ENCODE results near the gene CSPG4.

Gene CSPG4

GRCh38 chr15:75729326-75730069, 16.9 kb upstream of the CSPG4 start:
- no peak for DNase-seq (ENCODE audit: low read depth in 1 of 2, low spot score in 1 of 2)
- H3K27me3 ChIP-seq (ENCODE audit: insufficient read depth, poor library complexity, severe bottlenecking), result no peaks in the 10 kb centered on the region
- no peak overlapping the region for H3K27ac ChIP-seq (replicated peaks)
- TF ChIP-seq SPI1 (IDR thresholded peaks at IDR 0.05; ENCODE audit: borderline replicate concordance, low read depth), result no peak
- no peak for TF ChIP-seq REST (IDR thresholded peaks at IDR 0.05; ENCODE audit: insufficient replicate concordance, low read depth)
- no peak for TF ChIP-seq POLR2AphosphoS5 (IDR thresholded peaks at IDR 0.05; ENCODE audit: low read depth)
- TF ChIP-seq GABPA (IDR thresholded peaks at IDR 0.05; ENCODE audit: low read depth), result no peak
- TF ChIP-seq CTCF (IDR thresholded peaks at IDR 0.05; ENCODE audit: insufficient read depth, low read length), result no peak
- no peak overlapping the region for H3K4me3 ChIP-seq (replicated peaks; ENCODE audit: insufficient read depth, low read length)

GRCh38 chr15:75727851-75728715, 15.4 kb upstream of the CSPG4 start:
- TF ChIP-seq CTCF (IDR thresholded peaks at IDR 0.05; ENCODE audit: insufficient read depth, low read length), result peak; percentile 68
- TF ChIP-seq SPI1 (IDR thresholded peaks at IDR 0.05; ENCODE audit: borderline replicate concordance, low read depth), result no peak
- TF ChIP-seq REST (IDR thresholded peaks at IDR 0.05; ENCODE audit: insufficient replicate concordance, low read depth), result no peak
- TF ChIP-seq GABPA (IDR thresholded peaks at IDR 0.05; ENCODE audit: low read depth), result no peak
- TF ChIP-seq POLR2AphosphoS5 (IDR thresholded peaks at IDR 0.05; ENCODE audit: low read depth), result no peak
- no peak overlapping the region for H3K4me3 ChIP-seq (replicated peaks; ENCODE audit: insufficient read depth, low read length)
- DNase-seq (ENCODE audit: low read depth in 1 of 2, low spot score in 1 of 2), result peak in 1 of 2 experiments; percentile 65
- no peaks in the 10 kb centered on the region for H3K27me3 ChIP-seq (ENCODE audit: insufficient read depth, poor library complexity, severe bottlenecking)
- no peak overlapping the region for H3K27ac ChIP-seq (replicated peaks)

GRCh38 chr15:75727031-75727531, 14.4 kb upstream of the CSPG4 start:
- TF ChIP-seq POLR2AphosphoS5 (IDR thresholded peaks at IDR 0.05; ENCODE audit: low read depth) (no peak), CTCF (IDR thresholded peaks at IDR 0.05; ENCODE audit: insufficient read depth, low read length) (no peak), GABPA (IDR thresholded peaks at IDR 0.05; ENCODE audit: low read depth) (no peak), REST (IDR thresholded peaks at IDR 0.05; ENCODE audit: insufficient replicate concordance, low read depth) (no peak), SPI1 (IDR thresholded peaks at IDR 0.05; ENCODE audit: borderline replicate concordance, low read depth) (no peak)
- Histone ChIP-seq H3K4me3 (replicated peaks; ENCODE audit: insufficient read depth, low read length) (no peak overlapping the region), H3K27me3 (ENCODE audit: insufficient read depth, poor library complexity, severe bottlenecking) (no peaks in the 10 kb centered on the region), H3K27ac (replicated peaks) (no peak overlapping the region)
- DNase-seq (ENCODE audit: low read depth in 1 of 2, low spot score in 1 of 2), result no peak
